Activated T-helper 1 cell treated with anti-CD3 and anti-CD28 coated beads, Interleukin-2, amount 50 U/mL, for 16 hours (primary cell): ENCODE data around the gene MUC5B.

Experiments
- DNase-seq, 2 donors: peaks; one replicate each; pipeline ENCODE4 v3.0.0-alpha.2; 2020; ENCODE audit warnings: low read depth in 1 of 2, low spot score in 1 of 2

Gene MUC5B

GRCh38 chr11:1297011-1297575 is 74.2 kb downstream of the MUC5B start:
- DNase-seq = no peak

- no peak for DNase-seq
Observed at GRCh38 chr11:1297576-1298473, 75.0 kb downstream of the MUC5B start.

GRCh38 chr11:1298695-1299492 is 76.0 kb downstream of the MUC5B start:
- DNase-seq = no peak

GRCh38 chr11:1299621-1300020 is 76.8 kb downstream of the MUC5B start:
- DNase-seq = no peak

- DNase-seq = no peak
Observed at GRCh38 chr11:1300121-1300520, 77.3 kb downstream of the MUC5B start.

- no peak for DNase-seq
Observed at GRCh38 chr11:1300569-1301187, 77.8 kb downstream of the MUC5B start.

GRCh38 chr11:1301220-1302000 is 78.5 kb downstream of the MUC5B start:
- no peak for DNase-seq

- no peak for DNase-seq
Observed at GRCh38 chr11:1302041-1302460, 79.2 kb downstream of the MUC5B start.

- no peak for DNase-seq
Observed at GRCh38 chr11:1302461-1303125, 79.7 kb downstream of the MUC5B start.

- no peak for DNase-seq
Observed at GRCh38 chr11:1303126-1303821, 80.4 kb downstream of the MUC5B start.

GRCh38 chr11:1303973-1304372 is 81.1 kb downstream of the MUC5B start:
- DNase-seq = no peak

- no peak for DNase-seq
Observed at GRCh38 chr11:1304380-1304779, 81.5 kb downstream of the MUC5B start.

- no peak for DNase-seq
Observed at GRCh38 chr11:1305063-1305495, 82.2 kb downstream of the MUC5B start.

- no peak for DNase-seq
Observed at GRCh38 chr11:1305501-1306056, 82.7 kb downstream of the MUC5B start.

- DNase-seq = no peak
Observed at GRCh38 chr11:1306186-1307162, 83.6 kb downstream of the MUC5B start.

- DNase-seq = no peak
Observed at GRCh38 chr11:1307163-1307870, 84.5 kb downstream of the MUC5B start.

GRCh38 chr11:1307998-1308742 is 85.3 kb downstream of the MUC5B start:
- DNase-seq = no peak
